SK-N-SH treated with all-trans-retinoic acid at 6 μM for 48 hours (cell line): ENCODE measurements around the gene MMP1.

ENCODE experiments used
- ATAC-seq: fragments of 200-7000 bp; cut with Tn5 transposase; 3 replicates; pipeline ENCODE4 v1.9.1; 2020; ENCODE audit warnings: mild to moderate bottlenecking, moderate library complexity
- ARNTL ChIP-seq: fragments of 450-650 bp; formaldehyde crosslinking; IDR thresholded peaks from 2 replicates; pipeline ENCODE4 v1.5.0; 2020; ENCODE audit warnings: low read depth, mild to moderate bottlenecking, moderate library complexity, borderline replicate concordance
- BACH2 ChIP-seq: fragments of 250-450 bp; sonication (Bioruptor Pico); IDR thresholded peaks from 2 replicates; pipeline ENCODE4 v1.9.0; 2021; ENCODE audit warnings: mild to moderate bottlenecking, borderline replicate concordance
- CSDC2 ChIP-seq: fragments of 250-450 bp; sonication (Bioruptor Pico); IDR thresholded peaks from 2 replicates; pipeline ENCODE4 v1.5.0; 2020; ENCODE audit warnings: mild to moderate bottlenecking, moderate library complexity
- ESRRG ChIP-seq: fragments of 250-450 bp; sonication (Bioruptor Pico); IDR thresholded peaks from 2 replicates; pipeline ENCODE4 v1.6.1; 2021; ENCODE audit warnings: mild to moderate bottlenecking
- GLIS3 ChIP-seq: fragments of 250-450 bp; sonication (Bioruptor Pico); IDR thresholded peaks from 2 replicates; pipeline ENCODE4 v1.5.0; 2020; ENCODE audit warnings: mild to moderate bottlenecking, moderate library complexity
- ISL1 ChIP-seq: fragments of 250-450 bp; sonication (Bioruptor Pico); IDR thresholded peaks from 2 replicates; pipeline ENCODE4 v2.1.2; 2022; ENCODE audit warnings: mild to moderate bottlenecking, moderate library complexity
- OSR1 ChIP-seq: fragments of 250-450 bp; sonication (Bioruptor Pico); IDR thresholded peaks from 2 replicates; pipeline ENCODE4 v1.8.0; 2022; ENCODE audit warnings: moderate library complexity, mild to moderate bottlenecking, inconsistent platforms
- PPARA ChIP-seq: fragments of 250-450 bp; sonication (Bioruptor Pico); IDR thresholded peaks from 2 replicates; pipeline ENCODE4 v1.5.0; 2020; ENCODE audit warnings: mild to moderate bottlenecking, borderline replicate concordance
- SNAI2 ChIP-seq: fragments of 250-450 bp; sonication (Bioruptor Pico); IDR thresholded peaks from 2 replicates; pipeline ENCODE4 v1.5.0; 2020; ENCODE audit warnings: mild to moderate bottlenecking, moderate library complexity
- TCF4 ChIP-seq: fragments of 250-450 bp; sonication (Bioruptor Pico); IDR thresholded peaks from 2 replicates; pipeline ENCODE4 v1.8.0; 2021; ENCODE audit warnings: mild to moderate bottlenecking, moderate library complexity, borderline replicate concordance
- ZC3H10 ChIP-seq: fragments of 250-450 bp; sonication (Bioruptor Pico); IDR thresholded peaks from 2 replicates; pipeline ENCODE4 v1.5.1; 2021; ENCODE audit warnings: mild to moderate bottlenecking, moderate library complexity
- ZNF565 ChIP-seq: fragments of 450-650 bp; formaldehyde crosslinking; conservative IDR thresholded peaks from 2 replicates; pipeline ENCODE4 v1.5.0; 2020; ENCODE audit warnings: low read depth, mild to moderate bottlenecking, moderate library complexity
- ZNF70 ChIP-seq: fragments of 450-650 bp; formaldehyde crosslinking; IDR thresholded peaks from 2 replicates; pipeline ENCODE4 v1.5.0; 2020; ENCODE audit warnings: mild to moderate bottlenecking, moderate library complexity
- ZNF8 ChIP-seq: fragments of 450-650 bp; formaldehyde crosslinking; IDR thresholded peaks from 2 replicates; pipeline ENCODE4 v1.5.0; 2020; ENCODE audit warnings: mild to moderate bottlenecking, moderate library complexity
- TF ChIP-seq, protein P1 (sequence below): fragments of 250-450 bp; sonication (Bioruptor Pico); IDR thresholded peaks from 2 replicates; pipeline ENCODE4 v1.5.1; 2020; ENCODE audit warnings: low read depth, mild to moderate bottlenecking, moderate library complexity
- TF ChIP-seq, protein P2 (sequence below): fragments of 250-450 bp; sonication (Bioruptor Pico); IDR thresholded peaks from 2 replicates; pipeline ENCODE4 v1.5.0; 2020; ENCODE audit warnings: mild to moderate bottlenecking, moderate library complexity
- TF ChIP-seq, protein P3 (sequence below): fragments of 250-450 bp; sonication (Bioruptor Pico); IDR thresholded peaks from 2 replicates; pipeline ENCODE4 v1.8.0; 2021; ENCODE audit warnings: low read depth, mild to moderate bottlenecking, moderate library complexity, borderline replicate concordance

The MMP1 gene

DNA sequence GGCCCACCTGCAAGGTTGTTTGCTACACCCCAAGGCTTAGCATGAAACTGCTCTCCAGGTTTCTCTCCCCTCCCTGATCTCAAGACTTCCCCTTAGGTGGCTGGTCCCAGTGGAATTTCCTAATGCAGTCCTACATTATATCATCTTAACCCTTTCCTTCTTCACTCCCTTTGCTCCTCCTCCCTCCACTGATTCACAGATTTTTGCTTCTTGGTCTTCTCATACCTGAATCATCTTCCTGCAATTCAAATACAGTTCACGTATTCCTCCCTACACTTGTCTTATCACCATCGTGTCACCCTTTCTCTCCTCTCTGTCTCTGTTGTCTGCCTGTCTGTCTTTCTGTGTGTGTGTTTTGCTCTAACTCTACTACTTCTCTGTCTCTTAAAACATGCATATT is 34.5 kb downstream of the MMP1 start (continued):
- TF ChIP-seq BACH2 (CRISPR knock-in tag) (no peak), ESRRG (no peak), ARNTL (CRISPR knock-in tag) (no peak), SNAI2 (CRISPR knock-in tag) (no peak), OSR1 (CRISPR knock-in tag) (no peak), GLIS3 (CRISPR knock-in tag) (no peak), TCF4 (CRISPR knock-in tag) (no peak), ZNF8 (CRISPR knock-in tag) (no peak)
- TF ChIP-seq, protein P1, sequence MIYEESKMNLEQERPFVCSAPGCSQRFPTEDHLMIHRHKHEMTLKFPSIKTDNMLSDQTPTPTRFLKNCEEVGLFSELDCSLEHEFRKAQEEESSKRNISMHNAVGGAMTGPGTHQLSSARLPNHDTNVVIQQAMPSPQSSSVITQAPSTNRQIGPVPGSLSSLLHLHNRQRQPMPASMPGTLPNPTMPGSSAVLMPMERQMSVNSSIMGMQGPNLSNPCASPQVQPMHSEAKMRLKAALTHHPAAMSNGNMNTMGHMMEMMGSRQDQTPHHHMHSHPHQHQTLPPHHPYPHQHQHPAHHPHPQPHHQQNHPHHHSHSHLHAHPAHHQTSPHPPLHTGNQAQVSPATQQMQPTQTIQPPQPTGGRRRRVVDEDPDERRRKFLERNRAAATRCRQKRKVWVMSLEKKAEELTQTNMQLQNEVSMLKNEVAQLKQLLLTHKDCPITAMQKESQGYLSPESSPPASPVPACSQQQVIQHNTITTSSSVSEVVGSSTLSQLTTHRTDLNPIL (CRISPR knock-in tag) = no peak

DNA sequence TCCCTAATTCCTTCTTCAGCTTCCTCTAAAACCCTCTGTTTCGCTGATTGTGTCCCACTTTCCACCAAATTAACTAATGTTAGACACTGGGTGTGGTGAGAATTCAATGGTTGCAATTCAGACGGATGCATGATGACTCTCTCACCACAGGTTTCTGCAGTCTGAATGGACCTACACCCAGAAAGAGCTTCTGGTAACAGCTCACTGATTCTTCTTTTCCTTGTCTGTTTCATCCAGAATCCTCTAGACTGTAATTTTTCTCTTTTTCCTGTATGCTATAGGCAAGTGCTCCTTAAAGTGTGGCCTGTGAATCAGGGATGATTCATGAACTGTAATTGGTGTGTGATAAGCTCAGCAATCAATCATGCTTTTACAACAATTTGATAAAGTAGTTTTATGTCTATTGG is 35.6 kb downstream of the MMP1 start:
- TF ChIP-seq ISL1 (CRISPR knock-in tag) = peak; percentile 75
- TF ChIP-seq, protein P2, sequence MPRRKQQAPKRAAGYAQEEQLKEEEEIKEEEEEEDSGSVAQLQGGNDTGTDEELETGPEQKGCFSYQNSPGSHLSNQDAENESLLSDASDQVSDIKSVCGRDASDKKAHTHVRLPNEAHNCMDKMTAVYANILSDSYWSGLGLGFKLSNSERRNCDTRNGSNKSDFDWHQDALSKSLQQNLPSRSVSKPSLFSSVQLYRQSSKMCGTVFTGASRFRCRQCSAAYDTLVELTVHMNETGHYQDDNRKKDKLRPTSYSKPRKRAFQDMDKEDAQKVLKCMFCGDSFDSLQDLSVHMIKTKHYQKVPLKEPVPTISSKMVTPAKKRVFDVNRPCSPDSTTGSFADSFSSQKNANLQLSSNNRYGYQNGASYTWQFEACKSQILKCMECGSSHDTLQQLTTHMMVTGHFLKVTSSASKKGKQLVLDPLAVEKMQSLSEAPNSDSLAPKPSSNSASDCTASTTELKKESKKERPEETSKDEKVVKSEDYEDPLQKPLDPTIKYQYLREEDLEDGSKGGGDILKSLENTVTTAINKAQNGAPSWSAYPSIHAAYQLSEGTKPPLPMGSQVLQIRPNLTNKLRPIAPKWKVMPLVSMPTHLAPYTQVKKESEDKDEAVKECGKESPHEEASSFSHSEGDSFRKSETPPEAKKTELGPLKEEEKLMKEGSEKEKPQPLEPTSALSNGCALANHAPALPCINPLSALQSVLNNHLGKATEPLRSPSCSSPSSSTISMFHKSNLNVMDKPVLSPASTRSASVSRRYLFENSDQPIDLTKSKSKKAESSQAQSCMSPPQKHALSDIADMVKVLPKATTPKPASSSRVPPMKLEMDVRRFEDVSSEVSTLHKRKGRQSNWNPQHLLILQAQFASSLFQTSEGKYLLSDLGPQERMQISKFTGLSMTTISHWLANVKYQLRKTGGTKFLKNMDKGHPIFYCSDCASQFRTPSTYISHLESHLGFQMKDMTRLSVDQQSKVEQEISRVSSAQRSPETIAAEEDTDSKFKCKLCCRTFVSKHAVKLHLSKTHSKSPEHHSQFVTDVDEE = no peak
- TF ChIP-seq, all 23 proteins: peak for 1
- ATAC-seq = peak; percentile 65

DNA sequence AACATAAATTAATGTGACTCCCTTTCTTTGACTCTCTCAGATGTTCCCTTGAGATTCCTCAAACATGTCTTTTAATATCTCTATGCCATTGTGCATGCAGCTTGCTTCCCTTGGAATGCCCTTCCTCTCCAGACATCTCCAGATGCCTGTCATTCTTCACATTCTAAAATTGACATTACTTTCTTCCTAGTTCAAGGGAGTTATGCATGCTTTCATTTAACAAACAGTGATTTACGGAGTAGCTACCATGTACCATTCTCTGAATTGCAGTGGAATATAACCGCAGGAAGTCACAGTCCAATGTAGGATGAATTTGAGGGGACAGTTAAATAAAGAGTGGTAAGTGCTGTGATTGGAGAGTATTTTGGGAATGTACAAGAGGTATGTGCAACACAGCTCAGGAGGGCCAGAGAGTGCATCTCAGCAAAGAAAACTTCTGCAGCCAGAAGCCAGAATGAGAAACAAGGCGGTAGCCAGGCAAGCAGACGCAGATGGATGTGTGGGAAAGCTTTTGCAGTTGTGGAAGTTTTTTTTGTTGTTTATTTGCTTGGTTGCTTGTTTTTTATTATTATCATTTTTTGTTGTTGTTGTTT is 36.2 kb downstream of the MMP1 start:
- peak; percentile 82 for TF ChIP-seq ISL1 (CRISPR knock-in tag)
- TF ChIP-seq ZC3H10 (CRISPR knock-in tag) = no peak
- no peak for TF ChIP-seq ZNF70
- TF ChIP-seq, all 23 proteins: peak for 1
- ATAC-seq = peak; percentile 77

DNA sequence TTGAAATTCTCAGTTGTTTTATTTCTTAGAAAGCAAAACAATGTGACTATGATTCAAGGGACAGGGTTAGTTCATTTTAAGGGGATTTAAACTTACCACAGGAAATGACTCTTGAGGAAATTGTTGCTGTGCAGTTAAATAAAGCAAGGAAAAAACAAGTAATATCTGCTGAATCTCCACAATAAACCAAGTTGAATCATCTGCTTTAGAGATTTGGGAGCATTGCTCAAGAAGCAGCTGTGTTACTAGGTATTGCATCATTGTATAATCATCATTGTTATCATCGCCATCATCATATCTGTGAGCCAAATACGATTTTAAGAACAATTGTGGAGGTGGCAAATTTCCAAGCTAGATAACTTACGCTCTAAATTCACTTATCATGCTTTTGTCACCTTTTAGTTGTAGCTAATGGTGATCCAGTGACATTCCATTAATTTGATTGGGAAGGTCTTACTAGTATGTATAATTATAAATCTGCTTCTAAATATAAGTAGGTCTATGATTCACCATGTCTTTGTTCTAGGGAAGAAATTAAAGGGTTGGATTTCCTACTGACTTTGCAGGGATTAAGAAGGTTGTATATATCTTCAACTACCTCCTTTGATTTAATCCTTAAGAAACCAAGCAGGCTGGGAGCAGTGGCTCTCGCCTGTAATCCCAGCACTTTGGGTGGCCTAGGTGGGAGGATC is 37.5 kb downstream of the MMP1 start:
- ATAC-seq = peak; percentile 40
- TF ChIP-seq BACH2 (CRISPR knock-in tag) = no peak
- TF ChIP-seq ISL1 (CRISPR knock-in tag) = peak; percentile 98
- no peak for TF ChIP-seq CSDC2 (CRISPR knock-in tag)
- TF ChIP-seq TCF4 (CRISPR knock-in tag) = no peak
- no peak for TF ChIP-seq GLIS3 (CRISPR knock-in tag)
- TF ChIP-seq OSR1 (CRISPR knock-in tag) = no peak
- TF ChIP-seq ZNF8 (CRISPR knock-in tag) = peak; percentile 20; the same call in 1 of the 2 replicates
- TF ChIP-seq ZNF565 (CRISPR knock-in tag) = no peak
- TF ChIP-seq, protein P1 (CRISPR knock-in tag) = peak; percentile 65; the same call in 1 of the 2 replicates
- TF ChIP-seq ARNTL (CRISPR knock-in tag) = no peak
- TF ChIP-seq, protein P3, sequence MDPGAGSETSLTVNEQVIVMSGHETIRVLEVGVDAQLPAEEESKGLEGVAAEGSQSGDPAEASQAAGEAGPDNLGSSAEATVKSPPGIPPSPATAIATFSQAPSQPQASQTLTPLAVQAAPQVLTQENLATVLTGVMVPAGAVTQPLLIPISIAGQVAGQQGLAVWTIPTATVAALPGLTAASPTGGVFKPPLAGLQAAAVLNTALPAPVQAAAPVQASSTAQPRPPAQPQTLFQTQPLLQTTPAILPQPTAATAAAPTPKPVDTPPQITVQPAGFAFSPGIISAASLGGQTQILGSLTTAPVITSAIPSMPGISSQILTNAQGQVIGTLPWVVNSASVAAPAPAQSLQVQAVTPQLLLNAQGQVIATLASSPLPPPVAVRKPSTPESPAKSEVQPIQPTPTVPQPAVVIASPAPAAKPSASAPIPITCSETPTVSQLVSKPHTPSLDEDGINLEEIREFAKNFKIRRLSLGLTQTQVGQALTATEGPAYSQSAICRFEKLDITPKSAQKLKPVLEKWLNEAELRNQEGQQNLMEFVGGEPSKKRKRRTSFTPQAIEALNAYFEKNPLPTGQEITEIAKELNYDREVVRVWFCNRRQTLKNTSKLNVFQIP (CRISPR knock-in tag) = no peak
- no peak for TF ChIP-seq PPARA (CRISPR knock-in tag)
